HFF-Myc (cell line): ENCODE measurements around the gene OAF.
A peak's percentile ranks its signal among the peaks of the same experiment; 100 is the strongest.

Source experiments
- DNase-seq: peaks from one replicate; pipeline ENCODE4 v3.0.0-alpha.2; 2011; ENCODE audit warnings: low read depth; ENCODE audit errors: extremely low read depth
- H3K4me3 ChIP-seq: replicated peaks from 2 replicates; pipeline ENCODE4 v1.5.1; 2011; ENCODE audit warnings: low read depth, mild to moderate bottlenecking, control low read depth, low read length
- CTCF ChIP-seq: IDR thresholded peaks from 2 replicates; pipeline ENCODE4 v1.5.1; 2012; ENCODE audit warnings: mild to moderate bottlenecking, low read depth, low read length, control low read depth; ENCODE audit errors: missing control alignments

OAF gene

GRCh38 chr11:120226242-120226641, 15.4 kb downstream of the OAF start:
- TF ChIP-seq CTCF, result no peak
- H3K4me3 ChIP-seq, result no peak overlapping the region
- no peak for DNase-seq

- no peak for TF ChIP-seq CTCF
- DNase-seq, result no peak
- H3K4me3 ChIP-seq, result no peak overlapping the region
Measured at GRCh38 chr11:120226714-120227113, 15.9 kb downstream of the OAF start.

GRCh38 chr11:120227228-120227852, 16.5 kb downstream of the OAF start:
- TF ChIP-seq CTCF, result no peak
- no peak overlapping the region for H3K4me3 ChIP-seq
- DNase-seq, result no peak

- DNase-seq, result no peak
- no peak overlapping the region for H3K4me3 ChIP-seq
- peak; percentile 46 for TF ChIP-seq CTCF
Measured at GRCh38 chr11:120228794-120229384, 18.1 kb downstream of the OAF start.

- H3K4me3 ChIP-seq, result no peak overlapping the region
- peak; percentile 60 for TF ChIP-seq CTCF
- DNase-seq, result no peak
Measured at GRCh38 chr11:120229451-120230424, 18.9 kb downstream of the OAF start.

- H3K4me3 ChIP-seq, result no peak overlapping the region
- no peak for DNase-seq
- no peak for TF ChIP-seq CTCF
Measured at GRCh38 chr11:120230433-120231071, 19.7 kb downstream of the OAF start.
